Adipose tissue (tissue), 3 donors: Measurements from ENCODE around the gene STIM1. TPM values are rescaled to one million over a fixed set of nuclear protein-coding genes. Genes with fewer than 3 reads are reported as not detected.
"Not testable (repeated sequence)": the region's sequence is repeated elsewhere in the genome, so short reads cannot be mapped to it uniquely, and the experiment has no call there.

Experiments
- H3K27ac ChIP-seq: one replicate; pipeline ENCODE4 v1.5.1; 2013; ENCODE audit warnings: low read depth, low read length
- WGBS, 3 donors: extraction: QIAGEN DNeasy Blood & Tissue Kit; methylation state at CpG; one replicate each; pipeline ENCODE4 v1.1.7; 2013; 5-methylcytosine and 5-hydroxymethylcytosine counted together
- polyA plus RNA-seq, 3 donors: library from polyadenylated mRNA; stranded (reverse); fragments of 200-250 nt; gene quantifications; one replicate each; pipeline ENCODE4 v1.2.3, GENCODE V29; 2013
- donor health status: healthy with polysubstance abuse.
- donor health status: Bipolar disorder and iron deficiency.
- donor health status: healthy.

Gene STIM1
- 10 to 100 TPM; 17.6 to 49.7 (median 40.0) TPM for polyA plus RNA-seq

DNA sequence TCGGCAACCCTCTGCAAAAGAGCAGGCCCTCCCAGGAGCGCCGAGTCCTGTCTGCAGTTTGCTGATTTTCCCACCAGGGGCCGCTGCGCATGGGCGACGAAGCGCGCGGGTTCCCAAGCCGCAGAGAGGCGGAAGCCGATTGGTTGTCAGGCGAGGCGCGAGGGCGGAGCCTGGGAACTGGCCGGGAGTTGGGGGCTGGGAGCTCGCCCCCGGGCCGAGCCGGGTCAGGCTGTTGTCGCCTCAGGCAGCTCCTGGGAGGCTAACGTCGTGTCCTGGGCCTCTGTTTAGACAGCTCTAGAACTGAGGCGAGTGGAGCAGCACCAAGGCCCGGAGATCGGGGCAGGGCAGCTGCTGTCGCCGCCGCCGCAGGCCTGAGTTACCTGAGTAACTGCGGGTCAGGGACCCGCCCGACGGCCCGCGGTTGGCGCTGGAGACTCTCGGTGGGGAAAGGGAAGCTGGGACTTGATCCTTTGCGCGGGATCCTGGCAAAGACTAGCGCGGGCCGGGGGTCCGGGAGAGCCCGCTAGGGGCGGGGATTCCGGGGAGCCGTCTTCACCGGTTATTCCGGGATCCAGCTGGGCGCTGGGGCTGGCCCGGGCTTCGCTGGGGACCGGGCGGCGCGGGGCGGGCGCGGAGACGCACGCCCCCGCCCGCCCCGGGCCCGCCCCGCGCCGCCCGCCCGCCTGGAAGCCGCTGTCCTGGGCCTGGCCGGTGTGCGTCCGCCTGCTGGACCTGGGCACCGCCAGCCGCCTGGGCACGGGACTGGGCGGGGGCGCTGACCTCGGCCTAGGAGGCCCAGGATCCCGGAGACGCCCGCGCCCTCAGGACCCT is at the start of gene STIM1:
Gene STIM1 (plus strand): TSS at position 688 of the 831 bp plus-strand sequence. CDS start 607 bp downstream, outside the sequence.
- peak within 1 kb of the TSS; percentile 4 for H3K27ac ChIP-seq
- WGBS, 3 donors = 0 to 1% (median 1%) methylated on average over 50 to 86 of the region's 87 CpGs

GRCh38 chr11:3807909-3808860 is 47.3 kb upstream of the STIM1 start, which contains the start of gene PGAP2:
PGAP2 (plus strand) TSS chr11:3808560; CDS start chr11:3811260, 2,700 bp downstream.
- 1% methylated on average over 46 to 55 of the region's 55 CpGs for WGBS, 3 donors
- H3K27ac ChIP-seq = no peak within 1 kb of the TSS

GRCh38 chr11:3808861-3809623 is 46.4 kb upstream of the STIM1 start:
- 21 to 34% (median 28%) methylated on average over 5 of the region's 5 CpGs for WGBS, 3 donors
- H3K27ac ChIP-seq = no peak overlapping the region

DNA sequence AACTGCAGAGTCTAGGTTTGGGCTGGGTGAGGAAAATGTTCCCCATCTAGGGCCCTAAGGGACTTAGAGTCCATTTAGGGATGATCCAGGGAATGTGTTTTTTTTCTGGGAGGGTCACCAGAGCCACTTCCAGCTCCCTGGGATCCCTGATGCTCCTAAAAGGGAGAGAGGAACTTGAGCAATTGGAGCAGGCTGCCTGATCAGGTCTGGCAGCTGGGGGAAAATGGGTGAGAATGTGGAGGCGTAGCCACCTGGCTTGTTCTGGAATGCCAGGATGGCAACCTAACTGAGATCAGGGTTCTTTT is 45.9 kb upstream of the STIM1 start:
- no peak overlapping the region for H3K27ac ChIP-seq
- 94 to 100% (median 100%) methylated on average over 1 of the region's 1 CpG for WGBS, 3 donors

DNA sequence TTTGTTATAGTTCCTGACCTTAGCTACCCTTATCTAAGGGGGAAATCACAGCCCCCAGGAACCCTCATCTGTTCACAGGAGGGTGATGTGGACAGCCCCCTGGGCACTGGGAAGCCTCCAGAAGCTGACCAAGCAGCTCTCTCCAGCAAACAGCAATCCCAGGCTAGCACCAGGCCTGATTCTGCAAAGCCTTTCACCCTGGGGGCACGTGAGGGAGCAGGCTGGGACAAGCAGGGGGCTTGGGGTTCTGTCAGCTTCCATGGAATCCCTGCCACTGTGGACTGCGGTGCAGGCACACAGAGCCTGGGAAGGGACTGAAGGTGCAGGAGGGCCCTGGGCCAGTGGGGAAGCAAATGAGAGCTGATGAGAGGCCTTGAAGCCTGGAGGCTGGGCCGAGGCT is 45.0 kb upstream of the STIM1 start:
- 87 to 95% (median 91%) methylated on average over 3 of the region's 3 CpGs for WGBS, 3 donors
- H3K27ac ChIP-seq = no peak overlapping the region

GRCh38 chr11:3810951-3811350 is 44.5 kb upstream of the STIM1 start:
- no peak overlapping the region for H3K27ac ChIP-seq
- 95 to 99% (median 95%) methylated on average over 4 of the region's 4 CpGs for WGBS, 3 donors

DNA sequence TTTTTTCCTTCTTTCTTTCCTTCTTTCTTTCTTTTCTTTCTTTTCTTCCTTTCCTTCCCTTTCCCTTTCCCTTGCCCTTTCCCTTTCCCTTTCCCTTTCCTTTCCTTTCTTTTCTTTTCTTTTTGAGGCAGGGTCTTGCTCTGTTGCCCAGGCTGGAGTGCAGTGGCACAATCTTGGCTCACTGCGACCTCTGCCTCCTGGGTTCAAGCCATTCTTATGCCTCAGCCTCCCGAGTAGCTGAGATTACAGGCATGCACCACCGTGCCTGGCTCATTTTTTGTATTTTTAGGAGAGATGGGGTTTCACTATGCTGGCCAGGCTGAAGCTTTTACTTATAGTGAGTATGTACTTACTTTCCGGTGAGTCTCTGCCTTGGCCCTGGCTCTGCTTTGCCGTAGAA is 40.6 kb upstream of the STIM1 start:
- not testable (repeated sequence) for H3K27ac ChIP-seq
- WGBS, 3 donors = 91 to 98% (median 96%) methylated on average over 5 of the region's 5 CpGs

- H3K27ac ChIP-seq = no peak overlapping the region
- 89 to 94% (median 89%) methylated on average over 4 of the region's 4 CpGs for WGBS, 3 donors
These were observed 39.6 kb upstream of the STIM1 start for GRCh38 chr11:3815845-3816244.

DNA sequence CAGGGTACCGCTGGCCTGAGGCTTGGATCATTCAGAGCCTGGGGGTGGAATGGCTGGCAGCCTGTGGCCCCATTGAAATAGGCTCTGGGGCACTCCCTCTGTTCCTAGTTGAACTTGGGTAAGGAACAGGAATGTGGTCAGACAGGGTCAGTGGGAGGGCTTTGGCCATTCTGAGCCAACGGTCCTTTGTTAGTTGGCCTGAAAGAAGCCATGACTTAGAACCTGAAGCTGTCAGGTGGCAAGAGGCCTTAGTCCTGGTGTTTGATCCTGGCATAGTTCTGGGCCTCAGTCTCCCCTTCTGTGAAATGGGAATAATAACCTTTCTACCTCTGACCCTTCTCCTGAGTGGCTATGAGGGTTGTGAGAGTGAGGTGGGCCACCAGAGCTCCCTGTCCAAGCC is 38.8 kb upstream of the STIM1 start:
- WGBS, 3 donors = 81 to 91% (median 85%) methylated on average over 2 of the region's 2 CpGs
- no peak overlapping the region for H3K27ac ChIP-seq

GRCh38 chr11:3817181-3817800 is 38.2 kb upstream of the STIM1 start:
- whole genome bisulfite sequencing, 3 donors = 83 to 93% (median 89%) methylated on average over 10 of the region's 10 CpGs
- no peak overlapping the region for H3K27ac ChIP-seq

GRCh38 chr11:3820971-3821370 is 34.5 kb upstream of the STIM1 start:
- no peak overlapping the region for H3K27ac ChIP-seq
- 97 to 100% (median 98%) methylated on average over 2 of the region's 2 CpGs for WGBS, 3 donors

DNA sequence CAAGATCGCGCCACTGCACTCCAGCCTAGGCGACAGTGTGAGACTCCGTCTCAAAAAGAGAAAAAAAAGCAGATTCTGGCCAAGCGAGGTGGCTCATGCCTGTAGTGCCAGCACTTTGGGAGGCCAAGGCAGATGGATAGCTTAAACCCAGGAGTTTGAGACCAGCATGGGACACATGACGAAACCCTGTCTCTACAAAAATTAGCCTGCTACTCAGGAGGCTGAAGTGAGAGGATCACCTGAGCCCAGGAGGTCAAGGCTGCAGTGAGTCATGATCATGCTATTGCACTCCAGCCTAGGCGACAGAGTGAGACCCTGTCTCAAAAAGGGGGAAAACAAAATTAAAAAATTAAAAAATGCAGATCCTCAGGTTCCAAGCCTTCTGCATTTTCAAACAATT is 33.2 kb upstream of the STIM1 start:
- 95 to 98% (median 96%) methylated on average over 7 of the region's 7 CpGs for WGBS, 3 donors

GRCh38 chr11:3823303-3823702 is 32.2 kb upstream of the STIM1 start:
- H3K27ac ChIP-seq = no peak overlapping the region
- WGBS, 3 donors = 85 to 97% (median 91%) methylated on average over 3 of the region's 3 CpGs

More for the DNA sequence above, 33.2 kb upstream of the STIM1 start:
- no peak overlapping the region for H3K27ac ChIP-seq

- no peak overlapping the region for H3K27ac ChIP-seq
These were observed 31.5 kb upstream of the STIM1 start for GRCh38 chr11:3823762-3824506.

DNA sequence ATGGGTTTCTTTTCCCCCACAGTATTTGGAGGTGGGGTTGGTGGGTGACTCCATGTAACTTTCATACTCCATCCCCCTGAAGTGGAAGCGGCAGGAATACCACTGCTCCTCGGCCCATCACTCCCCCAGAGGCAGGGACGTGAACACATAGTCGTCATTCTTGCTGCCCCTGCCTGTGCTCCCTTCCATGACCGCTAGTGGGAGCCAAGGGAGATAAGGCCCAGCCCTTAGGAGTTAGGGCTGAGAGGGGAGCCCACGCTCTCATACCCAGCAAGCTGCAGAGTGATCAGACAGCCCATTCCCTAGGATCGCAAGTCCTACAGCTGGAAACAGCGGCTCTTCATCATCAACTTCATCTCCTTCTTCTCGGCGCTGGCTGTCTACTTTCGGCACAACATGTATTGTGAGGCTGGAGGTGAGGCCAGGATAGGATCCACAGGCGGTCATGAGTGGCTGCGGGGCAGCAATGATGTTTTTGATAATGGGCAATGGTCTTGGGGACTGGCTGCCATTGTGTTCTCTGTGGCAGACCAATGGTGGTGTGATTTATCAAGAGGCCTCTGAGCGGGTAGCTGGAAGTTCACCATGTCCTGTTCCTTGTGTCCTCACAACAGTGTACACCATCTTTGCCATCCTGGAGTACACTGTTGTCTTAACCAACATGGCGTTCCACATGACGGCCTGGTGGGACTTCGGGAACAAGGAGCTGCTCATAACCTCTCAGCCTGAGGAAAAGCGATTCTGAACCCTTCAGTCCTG is 30.6 kb upstream of the STIM1 start:
- WGBS, 3 donors = 71 to 78% (median 75%) methylated on average over 18 of the region's 18 CpGs
- no peak overlapping the region for H3K27ac ChIP-seq

More at GRCh38 chr11:3823762-3824506, 31.5 kb upstream of the STIM1 start:
- 94 to 95% (median 95%) methylated on average over 30 of the region's 30 CpGs for WGBS, 3 donors

DNA sequence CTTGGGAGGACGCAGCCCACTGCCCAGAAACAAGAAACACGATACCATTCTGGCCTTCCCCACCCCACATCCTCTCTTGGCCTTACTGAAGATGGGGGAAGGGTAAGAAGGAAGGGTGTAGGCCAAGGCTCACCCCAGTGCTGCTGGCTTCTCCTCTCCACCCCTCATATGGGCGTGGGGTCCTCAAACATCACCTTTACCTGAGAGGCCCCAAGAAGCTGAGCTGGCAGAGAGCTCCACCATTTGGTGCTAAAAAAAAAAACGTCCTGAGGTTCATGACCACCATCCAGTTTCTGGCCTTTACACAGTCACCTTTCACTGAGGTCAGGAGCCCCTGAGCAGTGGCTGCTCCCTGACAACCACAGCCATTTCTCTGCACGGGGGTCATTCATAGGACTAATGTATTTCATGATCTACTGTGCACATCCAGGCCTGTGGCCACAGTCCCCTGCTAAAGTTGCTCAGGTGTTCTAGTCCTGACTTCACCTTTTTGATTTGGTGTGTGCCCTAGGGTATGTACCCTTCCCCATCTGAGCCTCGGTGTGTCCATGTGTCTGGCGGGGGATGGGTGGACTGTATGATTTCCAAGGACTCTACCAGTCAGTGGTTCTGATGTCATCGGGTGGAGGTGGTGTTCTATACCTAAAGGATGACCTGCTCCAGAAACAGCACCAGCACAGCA is 29.9 kb upstream of the STIM1 start:
- 84 to 88% (median 84%) methylated on average over 8 of the region's 8 CpGs for WGBS, 3 donors
- H3K27ac ChIP-seq = no peak overlapping the region
